ENCODE data around the gene SH3PXD2A.
A peak's percentile ranks its signal among the peaks of the same experiment; 100 is the strongest.
"Not testable (repeated sequence)": the region's sequence is repeated elsewhere in the genome, so short reads cannot be mapped to it uniquely, and the experiment has no call there.

SH3PXD2A gene

GRCh38 chr10:103834436-103835095 lies 20.8 kb downstream of the SH3PXD2A start:
- no peak for DNase-seq (ENCODE audit: low read depth)

DNA sequence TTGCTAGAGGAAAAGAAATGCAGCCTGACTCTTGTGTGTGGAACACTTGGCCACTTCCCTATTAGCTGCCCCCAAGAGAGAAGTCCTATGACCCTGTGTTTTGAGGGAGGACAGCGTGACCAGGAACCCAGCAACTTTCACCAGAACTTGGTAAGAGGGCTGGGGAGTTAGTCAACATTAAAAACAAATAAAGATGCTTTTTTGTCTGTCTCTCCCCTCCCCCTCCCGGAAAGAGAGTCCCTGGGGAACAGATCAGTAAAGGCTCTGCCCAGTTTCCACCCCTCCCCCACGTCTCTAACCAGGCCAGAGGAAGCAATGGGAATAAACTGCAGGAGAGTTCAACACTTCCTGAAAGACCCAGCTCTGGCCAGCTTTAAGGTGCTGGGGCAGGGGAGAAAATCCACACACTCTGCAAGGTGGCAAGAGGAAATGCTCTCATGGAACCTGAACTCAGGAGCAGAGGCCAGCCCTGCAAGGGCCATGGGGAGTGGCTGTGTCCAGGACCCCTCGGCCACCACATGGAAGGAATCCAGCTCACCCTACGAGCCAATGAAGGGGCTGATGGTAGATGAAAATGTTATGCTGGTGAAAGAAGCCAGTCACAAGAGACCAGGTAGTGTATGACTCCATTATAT lies 21.5 kb downstream of the SH3PXD2A start:
- no peak for DNase-seq (ENCODE audit: low read depth)

- no peak for DNase-seq (ENCODE audit: low read depth)
These were observed 22.6 kb downstream of the SH3PXD2A start for GRCh38 chr10:103832806-103833205.

DNA sequence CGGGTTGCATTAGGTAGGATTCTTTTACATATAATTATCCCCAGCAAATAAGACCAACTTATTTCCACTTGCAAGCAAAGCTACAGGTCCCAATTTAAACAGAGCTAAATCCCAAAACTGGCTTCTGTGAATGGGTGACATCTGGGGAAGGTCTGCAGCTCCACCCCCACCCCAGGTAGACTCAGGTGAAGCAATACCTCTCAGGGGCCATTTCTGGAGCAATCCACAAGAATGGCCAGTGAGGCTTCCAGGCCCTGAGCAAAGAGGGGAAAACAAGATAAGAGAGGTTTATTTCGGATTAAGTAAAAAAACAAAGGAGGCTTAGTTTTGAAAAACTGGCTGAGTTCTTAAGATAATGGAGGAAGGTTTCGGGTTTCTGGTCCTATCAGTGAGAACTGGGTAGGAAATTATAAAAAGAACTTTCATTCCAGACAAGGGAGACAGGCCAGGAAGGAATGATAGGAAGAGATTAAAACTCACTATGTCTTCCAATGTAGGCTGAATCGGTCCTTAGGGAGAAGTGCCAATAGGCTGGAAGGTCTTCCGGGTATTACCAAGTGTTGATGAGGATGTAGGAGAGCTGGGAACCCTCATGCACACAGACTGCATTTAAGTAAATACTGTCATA lies 25.4 kb downstream of the SH3PXD2A start:
- DNase-seq (ENCODE audit: low read depth): no peak

- DNase-seq (ENCODE audit: low read depth): no peak
These were observed 26.1 kb downstream of the SH3PXD2A start for GRCh38 chr10:103829278-103829677.

- no peak for DNase-seq (ENCODE audit: low read depth)
These were observed 26.7 kb downstream of the SH3PXD2A start for GRCh38 chr10:103828587-103829197.

DNA sequence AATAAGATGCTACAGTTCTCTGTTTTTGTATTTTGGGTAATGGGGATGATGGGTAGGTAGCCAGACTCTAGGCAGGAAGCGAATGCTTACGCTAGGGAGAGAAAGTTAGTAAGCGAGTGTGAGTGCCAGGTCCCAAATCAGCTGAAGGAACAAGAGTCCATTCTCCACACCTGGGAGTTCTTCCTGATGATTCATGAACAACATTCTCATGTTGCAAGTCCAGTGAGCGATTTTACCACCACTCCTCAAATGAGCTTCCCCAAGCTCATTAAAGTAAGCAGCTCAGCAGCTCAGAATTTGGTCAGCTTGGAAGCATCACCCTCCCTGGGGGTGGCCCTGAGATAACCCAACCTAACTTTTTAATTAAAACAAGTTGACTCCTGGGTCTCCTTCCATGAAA lies 27.3 kb downstream of the SH3PXD2A start:
- no peak for DNase-seq (ENCODE audit: low read depth)

DNA sequence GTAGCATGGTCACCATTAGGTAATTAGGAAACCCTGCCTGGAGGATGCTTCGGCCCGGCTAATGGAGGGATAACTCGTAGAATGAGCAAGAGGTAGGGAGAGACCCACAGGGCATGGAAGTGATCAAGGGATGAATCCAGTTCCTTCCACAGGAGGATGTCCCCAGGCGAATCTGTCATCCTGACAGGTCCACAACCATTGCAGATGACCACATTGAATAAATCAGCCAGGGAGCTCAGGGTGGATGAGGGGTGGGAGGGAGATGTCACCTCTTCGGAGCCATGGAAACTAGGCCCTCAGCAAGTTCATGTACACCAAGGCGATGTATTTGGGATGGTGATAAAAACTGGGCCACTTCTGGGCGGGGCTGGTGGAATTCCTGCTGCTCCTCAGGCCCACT lies 28.5 kb downstream of the SH3PXD2A start:
- DNase-seq (ENCODE audit: low read depth): no peak

DNA sequence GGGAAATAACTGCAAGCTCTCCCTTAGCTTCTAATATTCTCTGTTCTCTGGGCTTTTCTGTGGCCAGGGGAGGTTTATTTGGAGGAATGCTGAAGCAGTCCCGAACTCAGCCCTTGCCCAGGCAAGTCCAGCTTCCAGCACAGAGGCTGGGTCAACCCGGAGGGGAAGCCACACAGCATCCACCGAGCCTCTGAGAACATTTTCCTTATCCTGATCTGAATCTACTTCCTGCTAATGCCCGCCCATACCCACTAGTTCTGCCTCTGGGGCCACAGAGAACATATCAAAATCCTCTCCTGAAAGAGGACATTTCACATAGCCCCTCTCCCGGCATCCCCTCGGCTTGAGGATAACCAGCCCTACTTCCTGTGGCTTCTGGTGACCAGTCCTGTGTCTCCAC lies 31.1 kb downstream of the SH3PXD2A start:
- no peak for DNase-seq (ENCODE audit: low read depth)

GRCh38 chr10:103823706-103824272 lies 31.6 kb downstream of the SH3PXD2A start:
- no peak for DNase-seq (ENCODE audit: low read depth)

DNA sequence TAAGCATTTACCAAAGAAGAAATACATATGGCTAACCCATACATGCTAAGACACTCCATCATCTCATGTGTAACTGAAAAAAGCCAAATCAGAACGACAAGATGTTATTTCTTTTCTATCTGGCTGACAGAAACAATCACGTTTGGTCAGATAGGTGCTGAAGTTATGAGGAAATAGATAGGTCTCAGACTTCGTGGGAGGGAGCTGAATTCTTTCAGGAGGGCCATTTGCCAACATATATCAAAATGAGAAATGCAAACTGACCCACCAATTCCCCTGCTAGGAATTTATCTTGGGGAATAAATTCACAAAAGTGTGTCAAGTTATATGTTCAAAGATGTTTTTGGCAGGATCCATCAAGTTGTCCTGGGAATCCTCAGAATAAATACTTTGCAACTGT lies 32.6 kb downstream of the SH3PXD2A start:
- DNase-seq (ENCODE audit: low read depth): no peak

DNA sequence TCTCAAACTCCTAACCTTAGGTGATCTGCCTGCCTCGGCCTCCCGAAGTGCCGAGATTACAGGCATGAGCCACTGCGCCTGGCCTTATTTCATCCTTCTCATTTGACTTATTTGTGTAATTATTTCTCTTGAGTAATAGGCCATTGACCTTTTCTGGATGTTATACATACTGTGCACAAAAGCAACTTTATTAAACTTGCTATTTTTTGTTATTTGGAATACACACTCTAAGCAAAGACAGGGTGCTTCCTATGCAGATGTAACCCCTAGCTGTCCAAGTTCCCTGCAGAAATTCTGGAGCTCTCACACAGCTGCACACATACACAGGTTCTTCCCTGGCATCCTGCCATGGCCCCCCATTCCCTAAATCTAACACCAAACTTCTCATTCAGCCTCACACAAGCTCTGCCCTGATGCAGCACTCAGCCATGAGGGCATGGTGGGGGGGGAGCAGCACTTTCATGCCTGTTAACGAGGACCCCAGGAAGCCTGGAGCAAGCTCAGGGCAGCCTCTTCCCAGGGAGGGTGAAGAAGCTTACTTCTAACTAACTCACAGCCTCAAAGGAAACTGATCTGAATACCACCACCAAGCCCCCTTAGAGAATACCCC lies 33.2 kb downstream of the SH3PXD2A start:
- DNase-seq (ENCODE audit: low read depth): no peak

- peak; percentile 21 for DNase-seq (ENCODE audit: low read depth)
These were observed 35.0 kb downstream of the SH3PXD2A start for GRCh38 chr10:103820101-103821062.

DNA sequence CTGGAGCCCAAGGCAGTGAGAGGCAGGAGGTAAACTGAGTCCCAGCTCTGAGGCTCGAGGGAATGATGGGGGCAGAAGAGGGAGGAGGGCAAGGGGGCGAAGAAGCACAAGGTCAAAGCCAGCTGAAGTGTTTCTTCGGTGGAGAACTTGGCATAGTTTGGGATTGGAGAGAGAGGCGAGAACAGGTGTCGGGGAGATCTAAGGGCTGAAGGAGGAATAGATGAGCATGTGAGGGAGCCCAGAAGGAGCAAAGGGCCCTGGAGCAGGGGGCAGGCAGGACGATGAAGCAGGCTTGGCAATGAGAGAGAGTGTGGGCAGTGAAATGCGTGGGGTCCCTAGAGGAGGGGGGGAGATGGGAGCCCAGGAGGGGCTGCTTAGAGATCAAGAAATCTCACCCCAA lies 35.9 kb downstream of the SH3PXD2A start:
- DNase-seq (ENCODE audit: low read depth): no peak

DNA sequence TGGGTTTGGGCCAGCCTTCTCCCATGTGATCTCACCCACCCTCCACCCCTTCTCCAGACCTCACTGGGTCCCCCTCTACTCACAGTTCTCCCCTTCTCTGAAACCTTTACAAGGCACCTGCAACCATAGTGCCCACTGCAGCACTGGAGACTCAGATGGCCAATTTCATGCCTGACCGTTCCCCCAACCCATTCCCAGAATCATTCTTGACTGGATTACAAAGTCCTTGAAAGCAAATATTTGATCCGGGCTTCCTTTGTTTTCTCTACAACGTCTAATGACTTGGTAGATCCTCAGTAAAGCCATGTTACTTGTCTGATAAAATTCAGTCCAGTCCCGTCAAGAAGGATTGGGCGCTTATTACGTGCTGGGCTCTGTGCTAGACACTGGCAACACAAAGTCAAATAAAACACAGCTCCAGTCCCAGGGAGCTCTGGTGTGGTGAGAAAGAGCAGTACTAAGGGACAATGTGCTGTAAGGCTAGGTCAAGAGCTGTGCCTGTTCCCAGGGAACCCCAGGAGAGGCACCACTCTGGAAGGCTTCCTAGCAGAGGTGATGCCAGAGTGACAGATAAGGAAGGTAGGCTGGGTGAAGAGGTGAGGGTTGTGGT lies 36.5 kb downstream of the SH3PXD2A start:
- DNase-seq (ENCODE audit: low read depth): no peak

GRCh38 chr10:103818105-103818504 lies 37.3 kb downstream of the SH3PXD2A start:
- DNase-seq (ENCODE audit: low read depth): no peak

DNA sequence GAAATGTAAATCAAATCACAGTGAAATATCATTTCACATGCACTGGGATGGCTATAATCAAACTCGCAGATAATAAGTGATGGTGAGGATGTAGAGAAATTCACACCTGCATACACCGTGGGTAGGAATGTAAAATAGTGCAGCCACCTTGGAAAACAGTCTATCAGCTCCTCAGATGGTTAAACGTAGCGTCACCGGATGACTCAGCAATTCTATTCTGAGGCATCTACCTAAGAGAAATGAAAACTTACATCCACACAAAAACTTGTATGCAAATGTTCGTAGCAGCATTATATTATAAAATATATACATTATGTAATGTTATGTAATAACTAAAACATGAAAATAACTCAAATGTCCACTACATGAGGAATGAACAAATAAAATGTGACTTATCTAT lies 38.9 kb downstream of the SH3PXD2A start:
- DNase-seq (ENCODE audit: low read depth): no peak

- DNase-seq (ENCODE audit: low read depth): no peak
These were observed 40.6 kb downstream of the SH3PXD2A start for GRCh38 chr10:103814626-103815370.

DNA sequence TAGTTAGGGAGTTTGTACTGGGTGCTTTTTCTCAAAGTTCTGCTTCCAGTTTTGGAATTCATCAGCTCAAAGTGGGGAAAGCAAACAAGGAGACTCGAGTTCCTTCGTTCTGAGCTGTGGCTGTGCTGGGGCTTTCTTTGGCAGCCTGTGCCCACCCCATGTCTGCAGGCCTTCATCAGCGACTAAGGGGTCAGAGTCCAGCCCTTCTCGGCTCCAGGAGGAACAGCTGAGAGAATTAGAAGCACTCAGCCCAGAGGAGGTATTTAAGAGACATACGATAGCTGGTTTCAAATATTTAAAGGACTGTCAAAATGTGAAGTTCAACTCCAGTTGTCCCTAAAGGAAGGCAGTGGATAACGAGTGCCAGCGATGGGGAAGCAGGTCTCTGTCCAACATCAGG lies 41.3 kb downstream of the SH3PXD2A start:
- DNase-seq (ENCODE audit: low read depth): no peak

- not testable (repeated sequence) for DNase-seq (ENCODE audit: low read depth)
These were observed 42.1 kb downstream of the SH3PXD2A start for GRCh38 chr10:103813312-103813711.
